SW480 (cell line): Measurements from ENCODE around the gene TINAGL1.
A peak's percentile ranks its signal among the peaks of the same experiment; 100 is the strongest.

Experiments
- DNase-seq: peaks from one replicate; pipeline ENCODE4 v3.0.0-alpha.2; 2016; ENCODE audit warnings: low spot score

Gene TINAGL1

GRCh38 chr1:31568895-31569595, 7.3 kb upstream of the TINAGL1 start:
- DNase-seq = no peak

GRCh38 chr1:31569596-31570173, 6.6 kb upstream of the TINAGL1 start:
- DNase-seq = no peak

- DNase-seq = no peak
These were observed 6.1 kb upstream of the TINAGL1 start for GRCh38 chr1:31570228-31570627.

GRCh38 chr1:31570906-31571305, 5.4 kb upstream of the TINAGL1 start:
- no peak for DNase-seq

GRCh38 chr1:31571340-31572295, 4.7 kb upstream of the TINAGL1 start:
- no peak for DNase-seq

GRCh38 chr1:31572323-31573104, 3.8 kb upstream of the TINAGL1 start:
- DNase-seq = no peak

GRCh38 chr1:31573261-31573660, 3.1 kb upstream of the TINAGL1 start:
- no peak for DNase-seq

GRCh38 chr1:31574749-31575368, 1.5 kb upstream of the TINAGL1 start:
- peak; percentile 75 for DNase-seq

GRCh38 chr1:31575369-31576140, 760 bp upstream of the TINAGL1 start:
- DNase-seq = peak; percentile 98

GRCh38 chr1:31576743-31577455, 584 bp downstream of the TINAGL1 start:
- DNase-seq = no peak

GRCh38 chr1:31577515-31578192, 1.3 kb downstream of the TINAGL1 start:
- DNase-seq = peak; percentile 48

- no peak for DNase-seq
These were observed 3.1 kb downstream of the TINAGL1 start for GRCh38 chr1:31579374-31579773.

- no peak for DNase-seq
These were observed 4.2 kb downstream of the TINAGL1 start for GRCh38 chr1:31580513-31580870.

- DNase-seq = no peak
These were observed 4.7 kb downstream of the TINAGL1 start for GRCh38 chr1:31580891-31581603.

- no peak for DNase-seq
These were observed 5.8 kb downstream of the TINAGL1 start for GRCh38 chr1:31581821-31582810.

- DNase-seq = no peak
These were observed 7.0 kb downstream of the TINAGL1 start for GRCh38 chr1:31583082-31583994.
